GM12801 (cell line): ENCODE data around the gene LMNA.

ENCODE experiments used
- CTCF ChIP-seq: IDR thresholded peaks from one replicate; pipeline ENCODE4 v1.5.1; 2011; ENCODE audit warnings: control low read depth; ENCODE audit not compliant: insufficient read length; ENCODE audit errors: extremely low read depth

Gene LMNA

GRCh38 chr1:156128654-156129597, 14.4 kb downstream of the LMNA start:
- no peak for TF ChIP-seq CTCF

GRCh38 chr1:156129687-156130577, 15.4 kb downstream of the LMNA start:
- no peak for TF ChIP-seq CTCF

- TF ChIP-seq CTCF, result no peak
Measured at GRCh38 chr1:156130578-156130942, 16.0 kb downstream of the LMNA start.

GRCh38 chr1:156134716-156135435, 20.4 kb downstream of the LMNA start:
- no peak for TF ChIP-seq CTCF

GRCh38 chr1:156135930-156136871, 21.7 kb downstream of the LMNA start:
- TF ChIP-seq CTCF, result no peak

GRCh38 chr1:156136970-156137483, 22.5 kb downstream of the LMNA start:
- TF ChIP-seq CTCF, result no peak
